Stimulated activated CD4-positive, alpha-beta T cell treated with anti-CD3 and anti-CD28 coated beads, Interleukin-1b, Interleukin-23, amount 100 ng/mL, for 4 hours (primary cell): Measurements from ENCODE around the gene DNAH10.

Experiments used
- DNase-seq, 2 donors: peaks; one replicate each; pipeline ENCODE4 v3.0.0-alpha.2; 2020; ENCODE audit warnings: low read depth in 2 of 2

Gene DNAH10

DNA sequence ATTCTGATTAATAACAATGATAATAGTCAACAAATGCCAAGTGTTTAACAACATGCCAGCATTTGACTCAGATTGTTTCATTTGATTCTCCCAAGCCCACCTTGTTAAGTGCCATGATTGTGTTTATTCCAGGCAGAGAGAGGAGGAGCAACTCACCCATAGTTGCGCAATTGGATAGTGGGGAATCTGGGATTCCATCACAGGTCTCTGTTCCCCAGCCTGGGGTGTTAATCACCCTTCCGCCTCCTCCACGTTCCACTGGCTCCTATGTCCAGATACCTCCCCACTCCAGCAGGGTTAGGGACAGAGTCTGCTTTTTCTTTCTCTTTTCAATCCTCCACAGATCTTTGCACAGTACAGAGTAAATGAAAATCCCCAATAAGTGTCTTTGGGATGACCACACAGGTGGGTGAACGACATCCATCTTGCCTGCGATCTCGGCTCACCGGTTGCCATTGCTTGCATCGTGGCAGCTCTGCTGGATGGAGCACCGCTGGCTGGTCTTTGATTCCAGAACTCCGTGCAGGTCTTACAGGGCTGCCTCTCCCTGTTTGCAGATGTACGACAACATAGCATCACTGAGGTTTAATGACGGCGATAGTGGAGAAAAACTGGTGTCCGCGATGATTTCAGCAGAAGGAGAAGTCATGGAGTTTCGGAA is 78.8 kb downstream of the DNAH10 start:
- no peak for DNase-seq

DNA sequence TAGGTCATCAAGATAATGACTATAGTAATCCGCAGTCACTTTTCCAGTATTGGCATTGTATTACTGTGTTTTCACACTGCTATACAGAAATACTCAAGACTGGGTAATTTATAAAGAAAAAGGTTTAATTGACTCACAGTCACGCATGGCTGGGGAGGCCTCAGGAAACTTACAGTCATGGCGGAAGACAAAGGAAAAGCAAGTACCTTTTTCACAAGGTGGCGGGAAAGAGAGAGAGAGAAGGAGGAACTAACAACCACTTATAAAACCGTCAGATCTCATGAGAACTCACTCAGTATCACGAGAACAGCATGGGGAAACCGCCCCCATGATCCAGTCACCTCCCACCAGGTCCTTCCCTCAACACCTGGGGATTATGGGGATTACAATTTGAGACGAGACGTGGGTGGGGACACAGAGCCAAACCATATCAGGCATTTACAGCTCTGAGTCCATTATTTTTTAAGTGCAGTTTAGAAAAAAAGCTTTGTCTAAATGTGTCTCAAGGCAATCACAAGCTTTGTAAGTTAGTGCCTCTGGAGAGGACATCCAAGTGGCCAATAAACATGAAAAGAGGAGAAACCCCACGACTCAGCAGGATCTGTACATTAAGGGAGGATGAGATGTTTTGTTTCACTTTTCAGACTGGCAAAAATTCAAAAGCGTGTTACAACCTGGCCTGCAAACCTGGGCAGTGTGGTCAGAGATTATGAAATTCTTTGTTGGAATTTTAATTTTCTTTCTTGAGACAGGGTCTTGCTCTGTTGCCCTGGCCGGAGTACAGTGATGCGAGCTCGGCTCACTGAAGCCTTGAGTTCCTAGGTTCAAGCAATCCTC is 82.0 kb downstream of the DNAH10 start:
- DNase-seq: no peak

DNA sequence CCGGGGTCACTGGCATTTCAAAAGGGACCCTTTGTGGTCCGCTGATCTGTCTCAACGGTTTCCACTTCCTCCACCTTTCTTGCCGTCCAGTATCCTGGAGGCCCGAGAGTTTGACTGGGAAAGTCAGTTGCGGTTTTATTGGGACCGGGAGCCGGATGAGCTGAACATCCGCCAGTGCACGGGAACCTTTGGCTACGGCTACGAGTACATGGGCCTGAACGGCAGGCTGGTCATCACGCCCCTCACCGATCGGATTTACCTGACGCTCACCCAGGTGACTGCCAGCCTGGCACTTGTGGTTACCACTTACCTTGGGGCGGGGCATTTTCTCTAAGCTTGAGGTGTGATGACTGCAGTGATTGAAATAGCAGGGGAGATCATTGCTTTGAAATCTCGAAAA is 83.8 kb downstream of the DNAH10 start:
- DNase-seq: no peak

DNA sequence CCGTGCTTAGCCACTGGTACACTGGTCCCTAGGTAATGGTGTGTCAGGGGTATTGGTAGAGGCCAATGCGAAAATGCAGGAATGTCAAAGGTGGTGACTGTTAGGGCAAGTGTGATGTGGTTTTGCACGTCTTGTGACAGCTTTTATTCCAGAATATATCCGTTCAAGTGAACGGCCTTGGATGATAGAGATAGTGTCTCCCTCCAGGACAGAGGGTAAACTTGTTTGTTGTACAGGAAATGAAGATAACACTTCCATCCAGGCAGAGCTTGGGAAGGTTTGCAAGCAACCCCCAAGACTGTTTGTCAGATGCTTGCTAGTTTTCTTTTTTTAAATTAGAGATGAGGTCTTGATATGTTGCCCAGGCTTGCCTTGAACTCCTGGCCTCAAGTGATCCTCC is 84.2 kb downstream of the DNAH10 start:
- DNase-seq: no peak

DNA sequence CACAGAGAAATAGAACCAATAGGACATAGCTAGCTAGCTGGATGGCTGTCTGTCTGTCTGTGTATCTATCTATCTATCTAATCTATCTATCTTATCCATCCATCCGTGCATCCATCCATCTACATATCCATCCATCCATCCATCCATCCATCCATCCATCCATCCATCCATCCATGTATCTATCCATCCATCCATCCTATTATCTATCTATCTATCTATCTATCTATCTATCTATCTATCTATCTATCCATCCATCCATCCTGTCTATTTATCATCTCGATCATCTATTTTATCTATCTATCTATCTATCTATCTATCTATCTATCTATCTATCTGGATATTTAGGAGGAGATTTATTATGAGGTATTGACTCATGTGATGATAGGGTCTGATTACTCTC is 84.9 kb downstream of the DNAH10 start:
- no peak for DNase-seq

DNA sequence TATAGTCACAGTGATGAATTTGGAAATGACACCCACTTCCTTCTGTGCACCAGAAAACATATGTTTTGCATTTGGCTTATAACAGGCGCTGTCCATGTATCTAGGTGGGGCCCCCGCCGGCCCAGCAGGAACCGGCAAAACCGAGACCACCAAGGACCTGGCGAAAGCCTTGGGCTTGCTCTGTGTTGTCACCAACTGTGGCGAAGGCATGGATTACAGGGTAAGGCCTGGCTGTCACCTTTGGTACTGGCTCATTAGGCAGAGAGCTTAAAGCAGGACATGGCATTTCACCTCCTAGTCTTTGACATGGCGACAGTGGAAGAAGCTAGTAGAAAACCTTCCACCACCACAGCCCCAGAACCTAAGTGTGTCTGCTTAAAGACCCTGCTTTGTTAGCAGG is 85.8 kb downstream of the DNAH10 start:
- no peak for DNase-seq

DNA sequence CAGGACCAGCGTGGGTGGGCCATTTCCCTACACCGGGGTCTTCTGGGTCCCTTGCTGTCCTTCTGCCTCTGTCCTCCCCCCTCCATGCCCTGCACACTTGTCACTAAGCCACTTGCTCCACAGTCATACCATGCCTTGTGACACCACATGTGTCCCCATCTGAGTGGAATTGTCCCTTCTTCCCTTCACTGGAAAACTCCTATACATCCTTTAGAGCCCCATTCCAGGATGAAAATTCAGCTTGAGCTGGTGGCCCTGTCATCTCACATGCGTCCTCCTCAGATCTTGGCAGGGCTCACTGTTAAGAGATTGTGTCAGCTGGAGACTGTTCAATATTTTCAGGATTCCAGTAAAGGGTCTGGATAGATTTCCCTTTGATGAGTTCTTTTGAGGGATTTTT is 87.4 kb downstream of the DNAH10 start:
- DNase-seq: no peak

DNA sequence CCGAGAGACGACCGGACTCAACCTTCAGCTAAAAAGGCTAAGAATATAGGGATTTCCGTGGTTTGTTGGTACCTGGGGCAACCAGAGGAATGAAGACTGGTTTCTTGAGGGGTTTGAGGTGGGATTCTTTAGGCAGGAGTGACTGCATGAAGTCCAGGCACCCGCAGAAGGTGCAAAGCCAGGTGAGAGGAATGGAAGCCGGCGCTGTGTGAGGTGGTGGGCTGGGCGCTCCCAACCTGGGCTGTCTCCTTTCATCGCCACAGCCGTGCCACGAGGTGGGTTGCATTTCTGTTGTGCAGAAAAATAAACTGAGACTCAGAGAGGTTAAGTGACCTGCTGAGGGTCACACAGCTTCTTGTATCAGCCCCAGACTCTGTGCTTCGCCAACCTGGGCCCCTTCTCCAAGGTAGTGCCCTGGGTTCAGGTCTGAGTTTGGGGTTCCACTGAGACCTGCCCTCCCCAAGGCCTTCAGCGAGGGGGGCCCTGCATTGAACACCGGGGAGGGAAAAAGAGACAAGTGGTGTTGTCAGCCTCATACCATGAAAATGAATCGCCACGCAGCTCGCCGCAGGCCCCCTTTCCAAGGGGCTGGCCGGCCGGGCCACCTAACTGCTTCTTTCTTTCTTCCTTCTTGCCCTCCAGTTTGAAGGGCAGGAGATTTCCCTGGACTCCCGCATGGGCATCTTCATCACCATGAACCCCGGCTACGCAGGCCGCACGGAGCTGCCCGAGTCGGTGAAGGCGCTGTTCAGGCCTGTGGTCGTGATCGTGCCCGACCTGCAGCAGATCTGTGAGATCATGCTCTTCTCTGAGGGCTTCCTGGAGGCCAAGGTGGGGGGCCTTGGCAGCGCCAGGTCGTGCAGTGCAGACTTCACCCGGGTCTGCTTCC is 88.4 kb downstream of the DNAH10 start:
- DNase-seq: no peak

DNA sequence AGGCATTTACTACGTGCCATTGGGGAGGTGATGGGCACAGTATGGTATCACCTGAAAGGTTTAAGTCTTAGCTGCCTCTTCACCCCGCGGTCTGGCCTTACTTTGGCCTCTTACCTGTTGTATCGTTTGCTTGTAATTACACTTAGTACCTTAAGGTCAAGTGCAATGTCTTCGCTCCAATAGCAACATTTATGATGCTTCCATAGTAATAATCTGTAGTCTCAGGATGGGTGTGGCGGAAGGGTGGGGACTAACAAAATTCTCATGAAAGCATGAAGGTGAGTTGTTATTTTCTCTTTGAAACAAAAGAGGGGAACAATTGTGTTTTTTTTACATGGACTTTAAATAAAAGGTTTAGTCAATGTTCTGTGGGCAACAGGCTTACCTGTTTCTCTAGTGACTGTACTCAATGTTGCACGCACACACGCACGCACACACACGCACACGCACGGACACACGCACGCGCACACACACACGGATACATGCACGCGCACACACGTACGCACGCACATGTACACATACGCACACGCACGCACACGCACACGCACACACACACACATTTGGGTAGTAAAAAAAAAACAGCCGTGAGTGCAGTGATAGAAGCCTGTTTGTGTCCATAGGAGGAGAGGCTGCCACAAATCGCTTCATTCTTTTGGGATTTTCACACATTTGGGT is 91.4 kb downstream of the DNAH10 start:
- no peak for DNase-seq

DNA sequence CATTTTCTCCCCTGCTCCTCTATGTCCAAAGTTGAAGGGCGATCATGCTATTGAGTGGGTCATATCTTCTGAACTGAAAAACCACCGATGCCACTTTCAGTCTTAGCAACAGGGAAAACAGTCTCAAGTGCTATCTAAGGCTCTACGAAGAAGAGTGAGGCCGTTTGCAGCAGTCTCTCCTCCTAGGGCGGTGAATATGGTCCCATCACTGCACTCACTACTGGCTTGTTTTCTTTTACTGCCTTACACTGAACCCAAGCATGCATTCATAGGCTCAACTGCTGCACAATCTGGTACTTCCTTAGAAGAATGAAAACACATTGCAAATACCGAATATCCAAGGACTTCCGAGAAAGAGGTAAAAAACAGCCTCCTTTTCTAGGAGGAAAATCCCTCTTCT is 92.1 kb downstream of the DNAH10 start:
- no peak for DNase-seq

DNA sequence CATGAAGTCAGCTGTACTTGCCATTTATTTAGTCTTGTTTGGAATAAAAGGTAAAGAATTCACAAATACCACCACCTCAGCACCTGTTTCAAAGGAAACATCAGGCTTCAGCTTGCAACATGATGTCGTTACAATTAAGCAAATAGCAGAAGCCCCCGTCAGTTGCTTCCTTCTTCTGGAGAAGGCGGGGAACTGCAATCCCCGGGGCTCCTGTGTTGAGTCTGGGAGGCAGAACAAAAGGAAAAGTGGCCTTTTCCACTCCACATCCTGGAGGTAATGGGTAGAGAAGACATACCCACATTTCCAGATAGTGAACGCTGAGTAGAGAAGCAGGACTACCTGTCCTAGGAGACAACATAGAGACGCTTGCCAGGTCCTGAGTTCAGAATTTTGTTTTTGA is 92.8 kb downstream of the DNAH10 start:
- DNase-seq: no peak

DNA sequence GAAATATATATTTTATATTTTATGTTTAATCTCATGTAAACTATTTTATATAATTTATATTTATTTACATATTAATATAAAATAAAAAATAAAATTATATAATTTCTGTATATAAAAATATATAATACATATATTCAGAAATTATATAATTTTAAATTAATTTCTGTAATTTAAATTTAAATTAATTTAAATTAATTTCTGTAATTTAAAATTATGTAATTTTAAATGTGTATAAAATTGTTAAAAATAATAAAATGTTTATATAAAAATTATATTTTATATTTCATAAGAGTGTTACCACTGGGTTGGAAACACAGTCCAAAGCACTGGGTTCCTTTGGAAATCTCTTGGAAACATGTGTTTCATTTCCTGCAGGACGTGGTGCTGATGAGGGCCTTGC is 94.6 kb downstream of the DNAH10 start:
- DNase-seq: no peak

DNA sequence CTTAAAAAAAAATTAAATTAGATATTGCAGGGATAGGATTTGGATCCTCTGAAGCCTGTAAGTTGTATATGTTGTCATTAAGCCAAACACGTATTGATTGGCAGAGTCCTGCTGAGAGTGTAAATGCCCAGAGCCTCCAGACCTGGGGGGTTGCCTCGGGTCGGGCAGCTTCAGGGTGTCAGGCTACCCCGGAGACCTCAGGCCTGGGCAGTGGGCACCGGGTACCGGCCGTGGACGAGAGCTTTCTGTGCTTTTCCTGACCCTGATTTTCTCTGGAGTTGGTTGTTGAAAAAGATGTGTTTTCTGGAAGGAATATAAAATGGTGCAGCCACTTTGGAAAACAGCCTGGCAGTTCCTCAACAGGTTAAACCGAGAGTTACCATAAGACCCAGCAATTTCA is 96.1 kb downstream of the DNAH10 start:
- DNase-seq: no peak

DNA sequence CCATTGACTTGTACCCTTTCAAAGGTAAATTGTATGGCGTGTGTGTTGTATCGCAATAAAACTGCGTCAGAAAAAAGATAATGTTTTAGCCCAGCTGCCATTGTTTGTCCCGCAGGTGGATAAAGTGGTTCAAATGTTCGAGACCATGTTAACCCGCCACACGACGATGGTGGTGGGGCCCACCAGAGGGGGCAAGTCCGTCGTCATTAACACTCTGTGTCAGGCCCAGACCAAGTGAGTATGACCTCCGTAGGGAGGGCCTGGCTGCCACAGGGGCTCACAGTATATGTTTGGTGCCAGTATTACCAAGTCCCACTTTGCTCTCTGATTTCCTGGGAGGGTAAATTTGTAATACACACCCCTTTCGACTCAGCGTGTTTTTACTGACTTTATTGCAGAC is 96.9 kb downstream of the DNAH10 start:
- DNase-seq: no peak

DNA sequence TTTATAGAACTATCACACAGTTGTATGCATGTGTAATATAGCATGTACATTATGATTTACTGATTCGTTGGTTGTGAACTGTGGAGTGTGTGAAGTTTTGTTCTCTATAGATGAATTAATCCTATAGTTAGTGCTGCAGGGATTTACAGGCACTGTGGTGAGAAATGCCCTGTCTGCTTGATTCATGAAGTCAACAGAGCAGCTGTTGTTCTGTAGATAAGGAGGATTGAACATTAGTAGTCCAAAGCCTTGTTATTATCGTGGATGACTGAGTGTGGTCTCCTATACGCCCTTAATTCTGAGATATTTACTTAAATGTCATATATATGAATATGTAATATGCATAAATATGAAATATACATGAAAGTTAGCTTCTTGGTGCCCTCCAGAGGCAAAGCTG is 98.3 kb downstream of the DNAH10 start:
- DNase-seq: no peak

DNA sequence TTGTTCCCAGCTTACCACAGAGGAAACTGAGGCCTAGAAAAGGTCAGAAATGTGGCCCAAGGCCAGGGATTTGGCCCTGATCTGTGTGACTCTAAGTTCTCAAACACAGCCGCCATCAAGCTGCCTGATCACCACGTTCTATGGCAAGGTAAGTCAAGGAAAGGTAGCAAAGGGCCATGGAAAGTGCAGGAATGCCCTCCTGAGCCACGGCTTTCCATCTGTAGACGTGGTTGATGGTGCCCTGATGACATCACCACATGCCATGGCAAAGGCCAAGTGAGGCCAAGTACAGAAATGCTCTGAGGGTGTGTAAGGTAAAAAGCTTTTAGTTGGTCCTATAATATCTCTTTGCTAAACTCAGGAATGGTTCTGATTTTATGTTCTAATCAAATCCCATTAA is 99.3 kb downstream of the DNAH10 start:
- no peak for DNase-seq

DNA sequence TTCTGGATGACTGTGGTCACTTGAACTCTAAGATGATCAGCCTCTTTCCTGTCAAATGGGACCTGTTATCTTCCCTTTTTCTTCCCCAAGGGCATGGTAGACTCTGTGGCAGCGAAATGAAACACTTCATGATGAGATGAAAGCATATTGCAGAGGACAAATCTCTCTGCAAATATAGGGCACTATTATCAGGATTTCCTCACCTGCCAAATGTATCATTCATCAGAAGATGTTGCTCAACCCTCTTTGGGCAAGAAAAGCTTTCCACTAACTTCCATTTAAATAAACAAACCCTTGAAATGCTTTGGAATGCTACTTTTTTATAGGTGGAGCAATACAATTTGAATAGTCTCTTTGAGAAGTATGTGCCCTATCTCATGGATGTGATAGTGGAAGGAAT is 105.0 kb downstream of the DNAH10 start:
- DNase-seq: no peak

DNA sequence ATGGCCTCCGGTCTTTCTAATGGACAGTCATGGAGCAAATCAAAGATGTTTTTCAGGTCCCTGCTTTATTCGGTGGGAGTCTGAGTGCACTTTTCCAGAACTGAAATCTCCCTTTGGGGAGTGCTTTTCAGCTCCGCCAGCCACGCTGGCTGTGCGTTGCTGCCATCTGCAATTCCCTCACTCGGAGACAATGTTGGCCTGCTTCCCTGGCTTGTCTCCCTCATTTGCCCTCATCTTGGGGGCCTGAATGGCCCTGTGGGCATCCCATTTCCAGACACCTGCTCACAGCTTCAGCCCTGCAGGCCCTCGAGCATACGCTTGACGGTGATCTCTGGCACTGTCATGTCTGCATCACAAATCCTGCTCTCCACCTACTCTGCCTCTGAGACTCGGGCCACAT is 106.7 kb downstream of the DNAH10 start:
- DNase-seq: no peak

DNA sequence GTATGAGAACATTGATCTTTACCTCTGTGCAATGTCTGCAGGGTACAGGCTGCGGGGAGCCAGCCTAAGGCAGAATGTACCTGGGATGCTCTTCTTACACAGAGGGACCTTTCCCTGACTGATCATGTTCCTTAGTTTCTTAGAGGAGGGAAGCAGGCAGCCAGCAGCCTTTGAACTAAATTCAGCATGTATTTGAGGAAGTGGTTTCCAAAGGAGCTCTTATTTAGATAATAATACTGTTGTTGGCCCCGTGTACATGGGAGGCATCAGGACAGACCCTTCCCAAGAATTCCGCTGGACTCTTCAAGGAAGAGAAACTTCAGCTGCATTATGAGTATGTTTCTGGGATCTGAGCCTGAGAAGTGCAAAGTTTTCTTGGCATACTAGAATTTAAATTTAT is 111.7 kb downstream of the DNAH10 start:
- no peak for DNase-seq

DNA sequence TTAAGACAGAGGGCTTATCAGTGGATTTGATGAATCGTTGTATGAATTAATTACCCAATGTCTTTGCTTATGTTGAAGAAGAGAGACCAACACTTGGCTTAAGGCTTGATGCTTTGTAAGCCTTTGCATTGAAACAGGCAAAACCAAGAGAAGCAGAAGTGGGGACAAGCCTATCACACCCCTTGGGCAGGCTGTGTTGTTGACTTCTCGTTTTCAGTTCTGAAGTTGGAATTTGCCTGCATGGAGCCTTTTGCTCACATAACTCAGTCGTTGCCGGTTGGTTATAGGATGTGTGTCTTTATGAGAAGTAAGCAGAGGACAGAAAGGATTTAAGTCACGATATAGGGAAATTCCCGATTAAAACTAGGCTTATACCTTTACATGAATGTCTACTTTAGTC is 115.9 kb downstream of the DNAH10 start:
- no peak for DNase-seq

DNA sequence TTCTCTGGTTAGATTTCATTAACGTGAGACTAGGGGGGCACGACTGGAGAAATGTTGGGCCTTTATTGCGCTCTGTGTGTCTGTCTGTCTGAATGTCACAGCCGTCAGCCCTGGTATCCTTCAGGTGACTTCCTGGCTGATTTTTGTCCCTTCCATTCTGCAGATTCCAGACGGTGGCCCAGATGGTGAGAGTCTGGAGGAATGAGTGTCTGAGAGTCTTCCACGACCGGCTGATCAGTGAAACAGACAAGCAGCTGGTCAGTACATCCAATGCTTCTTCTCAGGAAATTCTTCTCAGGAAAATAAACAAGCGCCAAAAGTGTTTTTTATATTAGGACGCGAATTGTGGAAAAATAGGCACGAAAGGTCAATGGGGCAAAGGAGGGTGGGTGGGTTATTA is 117.0 kb downstream of the DNAH10 start:
- DNase-seq: no peak

DNA sequence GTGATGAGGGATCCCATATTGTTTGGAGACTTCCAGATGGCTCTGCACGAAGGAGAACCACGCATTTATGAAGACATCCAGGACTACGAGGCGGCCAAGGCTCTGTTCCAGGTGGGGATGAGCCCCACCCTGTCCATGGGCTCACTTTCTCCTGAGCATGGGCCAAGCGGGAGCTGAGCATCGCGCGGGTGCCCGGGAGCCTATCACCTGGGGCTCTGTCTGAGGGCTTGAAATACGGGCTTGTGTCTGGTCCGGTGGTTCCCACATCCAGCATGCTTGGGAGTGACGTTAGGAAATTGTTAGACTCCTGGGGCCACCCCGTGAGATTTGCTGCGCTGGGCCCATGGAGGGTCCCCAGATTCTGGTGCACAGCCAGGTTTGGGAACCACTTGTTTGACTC is 117.6 kb downstream of the DNAH10 start:
- no peak for DNase-seq
